Mucosa of rectum (tissue), 2 donors: ENCODE results near the gene CDK9.

Experiments used
- H3K27ac ChIP-seq, 2 donors: one replicate each; pipeline ENCODE4 v1.7.0; 2013; ENCODE audit warnings: inconsistent platforms in 2 of 2, low read depth in 2 of 2, low read length in 2 of 2
- H3K27me3 ChIP-seq, 2 donors: one replicate each; pipeline ENCODE4 v1.7.0; 2013; ENCODE audit warnings: low read length in 2 of 2; ENCODE audit not compliant: control insufficient read depth in 2 of 2, insufficient read depth in 2 of 2
- H3K36me3 ChIP-seq, 2 donors: one replicate each; pipeline ENCODE4 v1.7.0; 2013; ENCODE audit warnings: low read length in 2 of 2; ENCODE audit not compliant: control insufficient read depth in 2 of 2, insufficient read depth in 2 of 2
- H3K4me1 ChIP-seq, 2 donors: one replicate each; pipeline ENCODE4 v1.7.0; 2013; ENCODE audit warnings: low read length in 2 of 2, mild to moderate bottlenecking in 1 of 2; ENCODE audit not compliant: control insufficient read depth in 2 of 2, insufficient read depth in 2 of 2
- H3K4me3 ChIP-seq, 2 donors: one replicate each; pipeline ENCODE4 v1.7.0; 2013; ENCODE audit warnings: low read length in 2 of 2
- H3K9ac ChIP-seq, 2 donors: one replicate each; pipeline ENCODE4 v1.7.0; 2013; ENCODE audit warnings: low read length in 2 of 2, low read depth in 1 of 2, mild to moderate bottlenecking in 1 of 2
- H3K9me3 ChIP-seq, 2 donors: one replicate each; pipeline ENCODE4 v1.7.0; 2013; ENCODE audit warnings: low read length in 2 of 2; ENCODE audit not compliant: control insufficient read depth in 2 of 2
- donor health status: healthy.
- donor health status: Normal muscosa, but diverticular disease.

Gene CDK9

GRCh38 chr9:127802576-127803443 lies 17.0 kb downstream of the CDK9 start, which contains the start of gene FPGS:
FPGS (plus strand) TSS chr9:127802882; CDS start chr9:127802925, 43 bp downstream.
- H3K27ac ChIP-seq, result peak within 1 kb of the TSS; percentile 90 to 91
- H3K9ac ChIP-seq, result peak within 1 kb of the TSS; percentile 76 to 93
- H3K9me3 ChIP-seq, result no peaks in the 10 kb centered on the region
- H3K27me3 ChIP-seq, result no peaks in the 10 kb centered on the region
- H3K4me3 ChIP-seq, result peak within 1 kb of the TSS; percentile 75 to 93
- H3K4me1 ChIP-seq, result peaks cover 17% of the 10 kb centered on the region in 2 donors
- H3K36me3 ChIP-seq, result peaks cover 12 to 16% of the 10 kb centered on the region in 2 donors

- peak overlapping the region; percentile 75 to 93 for H3K4me3 ChIP-seq
- peaks cover 18 to 23% of the 10 kb centered on the region in 2 donors for H3K36me3 ChIP-seq
- H3K27me3 ChIP-seq, result no peaks in the 10 kb centered on the region
- H3K9me3 ChIP-seq, result no peaks in the 10 kb centered on the region
- H3K4me1 ChIP-seq, result peaks cover 16 to 17% of the 10 kb centered on the region in 2 donors
- peak overlapping the region; percentile 76 to 93 for H3K9ac ChIP-seq
- H3K27ac ChIP-seq, result peak overlapping the region; percentile 90 to 91
Measured at GRCh38 chr9:127803507-127804352, 17.9 kb downstream of the CDK9 start.

GRCh38 chr9:127805620-127806019 lies 19.8 kb downstream of the CDK9 start:
- Histone ChIP-seq H3K9me3 (no peaks in the 10 kb centered on the region), H3K4me3 (no peak overlapping the region), H3K36me3 (peaks cover 20 to 25% of the 10 kb centered on the region in 2 donors), H3K27ac (no peak overlapping the region), H3K4me1 (peaks cover 24% of the 10 kb centered on the region in 2 donors), H3K27me3 (no peaks in the 10 kb centered on the region), H3K9ac (no peak overlapping the region)

GRCh38 chr9:127806871-127807270 lies 21.0 kb downstream of the CDK9 start:
- Histone ChIP-seq H3K4me3 (no peak overlapping the region), H3K4me1 (peaks cover 24% of the 10 kb centered on the region in 2 donors), H3K9ac (no peak overlapping the region), H3K27ac (no peak overlapping the region), H3K36me3 (peaks cover 20 to 28% of the 10 kb centered on the region in 2 donors), H3K27me3 (no peaks in the 10 kb centered on the region), H3K9me3 (no peaks in the 10 kb centered on the region)

- Histone ChIP-seq H3K36me3 (peaks cover 26 to 38% of the 10 kb centered on the region in 2 donors), H3K9me3 (no peaks in the 10 kb centered on the region), H3K27me3 (no peaks in the 10 kb centered on the region), H3K4me3 (no peak overlapping the region), H3K4me1 (peaks cover 16 to 17% of the 10 kb centered on the region in 2 donors), H3K27ac (no peak overlapping the region), H3K9ac (no peak overlapping the region)
Measured at GRCh38 chr9:127808347-127809001, 22.6 kb downstream of the CDK9 start.

- Histone ChIP-seq H3K27me3 (no peaks in the 10 kb centered on the region), H3K9ac (peak overlapping the region in 1 of 2 donors; percentile 22), H3K36me3 (peaks cover 32 to 42% of the 10 kb centered on the region in 2 donors), H3K4me1 (peaks cover 10 to 11% of the 10 kb centered on the region in 2 donors), H3K4me3 (no peak overlapping the region), H3K9me3 (no peaks in the 10 kb centered on the region), H3K27ac (no peak overlapping the region)
Measured at GRCh38 chr9:127809002-127809539, 23.2 kb downstream of the CDK9 start.

- no peak overlapping the region for H3K4me3 ChIP-seq
- no peaks in the 10 kb centered on the region for H3K27me3 ChIP-seq
- H3K9ac ChIP-seq, result peak overlapping the region in 1 of 2 donors; percentile 22
- H3K4me1 ChIP-seq, result peaks cover 7% of the 10 kb centered on the region in 2 donors
- no peaks in the 10 kb centered on the region for H3K9me3 ChIP-seq
- H3K27ac ChIP-seq, result no peak overlapping the region
- H3K36me3 ChIP-seq, result peaks cover 33 to 45% of the 10 kb centered on the region in 2 donors
Measured at GRCh38 chr9:127809540-127810377, 23.9 kb downstream of the CDK9 start.

- Histone ChIP-seq H3K27me3 (no peaks in the 10 kb centered on the region), H3K36me3 (peaks cover 33 to 48% of the 10 kb centered on the region in 2 donors), H3K9ac (no peak overlapping the region), H3K27ac (no peak overlapping the region), H3K4me3 (no peak overlapping the region), H3K4me1 (peaks cover 7% of the 10 kb centered on the region in 2 donors), H3K9me3 (no peaks in the 10 kb centered on the region)
Measured at GRCh38 chr9:127810378-127811187, 24.7 kb downstream of the CDK9 start.
